GM19455 (cell line): ENCODE data around the gene C1orf198.
"Not testable (repeated sequence)": the region's sequence is repeated elsewhere in the genome, so short reads cannot be mapped to it uniquely, and the experiment has no call there.

Experiments
- ATAC-seq: cut with Tn5 transposase; IDR thresholded peaks from one replicate; pipeline ENCODE4 v1.9.1; 2021; ENCODE audit not compliant: unreplicated experiment

Gene C1orf198

GRCh38 chr1:230861970-230862595 lies 6.2 kb downstream of the C1orf198 start:
- ATAC-seq = no peak

DNA sequence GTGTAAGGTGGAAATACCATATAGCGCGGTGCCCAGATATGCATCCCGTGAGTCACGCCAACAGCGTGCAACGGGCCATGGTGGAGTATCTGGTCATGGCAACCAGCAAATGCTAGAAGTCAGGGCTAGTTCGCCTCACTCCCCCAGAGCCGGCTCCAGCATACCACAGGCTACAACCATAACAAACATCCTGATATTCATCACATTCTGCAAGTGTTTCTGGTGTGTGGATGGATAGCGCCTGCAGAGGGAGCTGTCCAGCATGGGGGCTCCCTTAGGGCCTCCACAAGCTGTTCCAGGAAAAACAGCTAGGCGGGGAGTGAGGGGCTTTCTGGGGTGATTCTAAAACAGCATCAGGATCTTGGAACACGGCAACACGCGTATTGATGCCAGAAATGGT lies 6.8 kb downstream of the C1orf198 start:
- no peak for ATAC-seq

DNA sequence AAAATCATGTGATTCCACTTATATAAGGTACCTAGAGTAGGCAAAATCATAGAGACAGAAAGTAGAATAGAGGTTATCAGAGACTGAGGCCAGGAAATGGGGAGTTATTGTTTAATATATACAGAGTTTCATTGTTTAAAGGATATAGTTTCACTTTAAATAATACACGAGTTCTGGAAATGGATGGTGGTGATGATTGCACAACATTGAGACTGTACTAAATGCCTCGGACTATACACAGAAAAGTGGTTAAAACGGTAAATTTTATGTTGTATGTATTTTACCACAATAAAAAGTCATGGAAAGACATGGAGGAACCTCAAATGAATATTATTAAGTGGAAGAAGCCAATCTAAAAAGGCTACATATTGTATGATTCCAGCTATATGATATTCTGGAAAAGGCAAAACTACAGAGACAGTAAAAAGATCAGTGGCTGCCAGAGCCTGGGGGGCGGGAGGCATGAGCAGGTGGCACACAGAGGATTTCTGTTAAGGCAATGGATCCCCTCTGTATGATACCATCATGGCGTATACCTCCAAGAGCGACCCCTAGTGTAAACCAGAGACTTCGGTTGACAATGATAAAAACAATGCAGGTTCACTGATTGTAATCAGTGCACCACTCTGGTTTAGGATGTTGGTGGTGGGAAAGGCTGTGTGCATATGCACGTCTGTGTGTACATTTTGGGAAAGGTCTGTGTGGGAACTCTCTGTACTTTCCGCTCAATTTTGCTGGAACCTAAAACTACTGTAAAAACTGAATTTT lies 7.5 kb downstream of the C1orf198 start:
- ATAC-seq = no peak

DNA sequence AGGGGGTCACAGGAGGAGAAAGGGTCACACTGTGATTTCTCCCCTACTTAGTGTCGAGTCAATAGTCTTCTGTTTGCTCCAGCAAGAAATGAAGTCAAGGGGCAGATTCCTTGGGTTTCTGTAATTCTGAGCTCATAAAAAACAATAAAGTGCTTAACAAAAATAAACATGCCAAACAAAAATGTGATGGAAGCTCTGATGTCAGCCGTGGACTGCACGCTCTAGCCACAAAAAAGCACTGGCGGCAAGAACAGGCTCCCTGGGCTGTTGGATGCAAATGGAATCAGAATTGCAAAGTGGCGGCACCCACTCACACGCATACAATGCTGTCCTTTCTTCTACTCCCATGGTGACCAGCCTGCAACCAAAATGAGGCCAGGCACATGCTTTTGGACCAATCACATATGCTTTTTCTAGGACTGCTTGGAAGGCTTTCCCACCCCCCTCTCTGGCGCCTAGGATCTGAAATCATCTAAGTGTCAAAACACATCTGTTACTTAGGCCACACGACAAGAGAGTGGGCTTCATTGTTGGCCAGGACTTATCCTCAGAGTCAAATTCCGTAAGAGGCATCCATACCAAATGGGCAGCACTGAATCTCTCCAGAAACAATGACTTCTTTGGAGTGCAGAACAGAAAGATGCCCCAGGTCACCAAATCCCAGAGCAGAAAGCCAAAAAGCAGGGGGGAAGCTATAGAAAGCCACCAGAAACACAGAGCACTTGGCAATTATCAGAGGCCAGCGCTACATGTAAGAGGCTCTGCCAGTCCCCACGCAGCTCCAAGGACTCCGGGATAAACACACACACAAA lies 9.2 kb downstream of the C1orf198 start:
- no peak for ATAC-seq

GRCh38 chr1:230858236-230858820 lies 10.0 kb downstream of the C1orf198 start:
- no peak for ATAC-seq

- ATAC-seq = no peak
These were observed 10.5 kb downstream of the C1orf198 start for GRCh38 chr1:230857822-230858221.

GRCh38 chr1:230857077-230857476 lies 11.2 kb downstream of the C1orf198 start:
- no peak for ATAC-seq

DNA sequence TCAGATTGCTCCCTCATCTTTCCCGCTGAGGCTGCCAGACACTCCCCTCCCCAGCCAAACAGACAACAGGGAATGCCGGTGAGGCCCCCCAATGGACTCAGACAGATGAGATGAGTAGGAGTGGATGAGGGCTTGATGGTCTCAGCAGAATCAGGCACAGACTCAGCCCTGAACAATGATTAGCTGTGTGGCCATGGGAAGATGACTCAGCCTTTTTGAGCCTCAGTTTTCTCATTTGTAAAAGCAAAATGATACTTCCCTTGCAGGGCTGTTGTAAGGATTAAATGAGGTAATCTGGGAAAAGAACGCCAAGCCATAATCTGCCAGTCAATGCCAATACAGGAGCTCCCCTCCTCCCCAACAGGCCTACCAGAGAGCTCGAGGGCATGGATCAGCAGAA lies 12.4 kb downstream of the C1orf198 start:
- ATAC-seq = no peak

DNA sequence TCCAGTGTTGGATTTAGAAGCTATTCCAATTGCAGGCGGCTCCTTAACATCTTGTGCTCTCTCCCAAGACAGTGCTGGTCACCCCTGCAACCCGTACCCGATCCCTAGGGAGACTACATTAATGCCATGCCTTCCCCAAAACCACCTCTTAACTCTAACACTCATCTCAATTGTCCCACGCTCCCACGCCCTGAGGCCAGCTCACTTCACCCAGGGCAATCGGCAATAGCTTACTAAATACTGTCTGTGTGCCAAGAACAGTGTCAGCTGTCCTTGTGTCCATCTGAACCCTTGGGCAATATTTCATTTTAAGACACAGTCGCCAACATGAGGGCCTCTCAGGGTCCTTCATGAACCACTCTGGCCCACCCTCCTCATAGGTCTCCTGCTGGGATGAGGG lies 13.9 kb downstream of the C1orf198 start:
- no peak for ATAC-seq

DNA sequence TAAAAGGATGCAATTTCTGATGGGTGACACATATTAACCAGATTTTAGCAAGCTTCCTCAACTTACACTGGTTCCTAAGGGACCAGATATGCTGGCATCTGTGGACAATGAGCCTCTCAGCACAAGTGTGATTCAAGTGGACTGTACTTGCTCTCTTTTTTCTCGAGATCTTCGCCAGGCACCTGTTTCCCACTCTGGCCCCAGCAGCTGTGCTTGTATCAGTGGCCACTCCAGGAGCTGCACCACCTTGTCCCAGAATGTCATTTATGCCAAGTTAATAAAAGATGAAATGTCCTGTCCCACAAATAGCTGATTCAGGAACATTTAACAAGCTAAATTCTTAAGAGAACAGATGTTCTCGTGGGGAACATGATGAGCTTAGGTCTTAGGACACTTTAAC lies 14.6 kb downstream of the C1orf198 start:
- no peak for ATAC-seq

DNA sequence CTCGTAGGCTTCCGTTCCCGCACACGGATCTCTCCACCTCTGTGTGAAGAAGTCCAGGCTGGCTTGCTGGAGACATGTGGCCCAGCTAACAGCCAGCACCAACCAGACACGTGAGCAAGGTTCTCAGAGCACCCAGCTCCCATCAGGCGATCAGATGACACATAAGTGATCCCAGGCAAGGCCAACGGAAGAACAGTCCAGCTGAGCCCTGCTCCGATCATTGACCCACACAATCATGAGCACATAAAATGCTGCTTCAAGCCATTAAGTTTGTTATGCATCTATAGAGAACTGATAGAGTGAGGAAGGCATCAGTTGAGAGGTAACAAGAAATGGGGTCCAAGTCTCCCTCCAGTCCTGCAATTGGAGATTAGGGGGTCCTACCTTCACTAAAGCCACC lies 15.4 kb downstream of the C1orf198 start:
- ATAC-seq = no peak

GRCh38 chr1:230851291-230851691 lies 17.0 kb downstream of the C1orf198 start:
- no peak for ATAC-seq

GRCh38 chr1:230850547-230850946 lies 17.8 kb downstream of the C1orf198 start:
- no peak for ATAC-seq

- no peak for ATAC-seq
These were observed 18.7 kb downstream of the C1orf198 start for GRCh38 chr1:230849451-230850224.

DNA sequence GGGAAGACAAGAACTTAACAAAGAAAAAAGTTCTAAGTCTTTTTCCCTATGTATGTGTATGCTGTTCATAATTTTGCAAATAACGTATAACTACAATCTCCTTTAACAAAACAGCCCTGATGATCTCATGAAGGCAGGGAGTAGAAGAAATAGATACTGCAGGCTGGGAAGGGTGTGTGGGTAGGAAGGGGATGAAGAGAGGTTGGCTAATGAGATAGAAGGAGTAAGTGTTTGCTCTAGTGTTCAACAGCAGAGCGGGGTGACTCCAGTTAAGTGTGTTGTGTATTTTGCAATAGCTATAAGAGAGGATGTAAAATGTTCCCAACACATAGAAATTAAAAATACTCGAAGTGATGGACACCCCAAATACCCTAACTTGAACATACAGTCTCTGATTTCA lies 20.1 kb downstream of the C1orf198 start:
- ATAC-seq = no peak

- ATAC-seq = not testable (repeated sequence)
These were observed 23.1 kb downstream of the C1orf198 start for GRCh38 chr1:230845184-230845583.

- ATAC-seq = no peak
These were observed 23.8 kb downstream of the C1orf198 start for GRCh38 chr1:230844561-230844960.

- ATAC-seq = no peak
These were observed 24.6 kb downstream of the C1orf198 start for GRCh38 chr1:230843503-230844309.

- no peak for ATAC-seq
These were observed 25.5 kb downstream of the C1orf198 start for GRCh38 chr1:230842801-230843200.

GRCh38 chr1:230839173-230839572 lies 29.1 kb downstream of the C1orf198 start:
- no peak for ATAC-seq
